ACC112 (cell line): ENCODE results near the gene ZDHHC3.
A peak's percentile ranks its signal among the peaks of the same experiment; 100 is the strongest.

Experiments
- H2AFZ ChIP-seq: fragments of 200-600 bp; sonication (generic); one replicate; pipeline ENCODE4 v1.6.0; 2017; ENCODE audit warnings: antibody characterized with exemption, low read length; ENCODE audit not compliant: unreplicated experiment
- H3K27ac ChIP-seq: fragments of 200-600 bp; sonication (generic); 2 replicates; pipeline ENCODE4 v1.5.1; 2014; ENCODE audit warnings: low read depth, mild to moderate bottlenecking, antibody characterized with exemption, low read length, moderate library complexity
- H3K27me3 ChIP-seq: fragments of 200-600 bp; sonication (generic); 2 replicates; pipeline ENCODE4 v1.6.1; 2014; ENCODE audit warnings: mild to moderate bottlenecking, antibody characterized with exemption, low read length, moderate library complexity, mixed read lengths; ENCODE audit not compliant: insufficient read depth
- H3K36me3 ChIP-seq: fragments of 200-600 bp; sonication (generic); 2 replicates; pipeline ENCODE4 v1.6.1; 2016; ENCODE audit warnings: mild to moderate bottlenecking, antibody characterized with exemption, low read length, moderate library complexity, mixed read lengths; ENCODE audit not compliant: insufficient read depth
- H3K4me1 ChIP-seq: fragments of 200-600 bp; sonication (generic); one replicate; pipeline ENCODE4 v1.6.1; 2016; ENCODE audit warnings: low read length, mixed read lengths; ENCODE audit not compliant: insufficient read depth, unreplicated experiment, control insufficient read depth
- H3K4me3 ChIP-seq: fragments of 200-600 bp; sonication (generic); 2 replicates; pipeline ENCODE4 v1.5.1; 2014; ENCODE audit warnings: mild to moderate bottlenecking, low read depth, low read length
- H3K79me2 ChIP-seq: fragments of 200-600 bp; sonication (generic); one replicate; pipeline ENCODE4 v1.6.0; 2016; ENCODE audit warnings: low read length; ENCODE audit not compliant: control insufficient read depth, unreplicated experiment, insufficient read depth

Gene ZDHHC3

DNA sequence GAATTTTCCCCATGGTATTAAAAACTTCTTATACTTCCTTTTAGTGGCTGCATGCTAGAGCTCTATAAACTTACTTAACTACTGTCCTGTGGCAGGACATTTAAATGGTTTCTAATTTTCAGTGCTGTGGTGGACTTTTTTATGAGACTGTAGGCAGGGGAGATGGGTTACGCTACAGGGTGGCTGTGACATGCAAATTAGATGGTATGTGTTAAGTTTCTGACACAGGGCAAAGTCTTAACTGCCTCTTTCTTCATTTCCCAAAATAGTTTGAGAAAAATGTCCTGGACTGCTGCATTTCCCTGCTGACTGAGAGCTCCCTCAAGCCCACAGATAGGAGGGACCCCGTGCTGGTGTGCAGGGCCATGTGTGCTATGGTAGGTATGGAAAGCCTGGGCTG, 79.5 kb downstream of the ZDHHC3 start:
- Histone ChIP-seq H3K36me3 (no peaks in the 10 kb centered on the region), H3K4me3 (no peak overlapping the region), H3K27ac (no peak overlapping the region), H2AFZ (no peak overlapping the region), H3K79me2 (no peaks in the 10 kb centered on the region), H3K4me1 (peaks cover 20% of the 10 kb centered on the region), H3K27me3 (no peaks in the 10 kb centered on the region)

DNA sequence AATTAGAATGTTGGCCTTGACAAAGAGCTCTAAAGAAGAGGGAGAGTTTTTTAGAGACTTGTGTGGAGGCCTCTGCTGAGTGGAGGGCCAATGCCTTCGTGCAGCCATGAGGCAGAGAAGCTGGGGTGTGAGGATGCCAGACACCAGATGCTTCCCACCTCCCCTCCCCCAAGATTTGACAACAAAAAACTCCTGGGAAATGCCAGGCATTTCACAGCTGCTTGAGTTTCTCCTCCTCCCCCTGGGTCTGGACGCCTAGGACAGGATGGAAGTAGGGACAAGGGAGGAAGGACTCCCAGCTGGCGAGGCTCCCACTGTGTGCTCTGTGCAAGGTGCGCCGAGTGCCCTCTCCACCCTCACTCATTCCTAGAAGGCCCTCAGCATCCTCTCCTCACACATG, 81.5 kb downstream of the ZDHHC3 start:
- no peaks in the 10 kb centered on the region for H3K36me3 ChIP-seq
- peaks cover 20% of the 10 kb centered on the region for H3K4me1 ChIP-seq
- no peaks in the 10 kb centered on the region for H3K27me3 ChIP-seq
- H3K79me2 ChIP-seq, result no peaks in the 10 kb centered on the region
- H3K27ac ChIP-seq, result no peak overlapping the region
- H2AFZ ChIP-seq, result peak overlapping the region; percentile 50
- H3K4me3 ChIP-seq, result no peak overlapping the region; the same call in 1 of the 2 replicates

GRCh38 chr3:44893097-44893496, 82.9 kb downstream of the ZDHHC3 start:
- H2AFZ ChIP-seq, result no peak overlapping the region
- H3K27ac ChIP-seq, result peak overlapping the region; percentile 84
- H3K79me2 ChIP-seq, result no peaks in the 10 kb centered on the region
- no peaks in the 10 kb centered on the region for H3K36me3 ChIP-seq
- H3K27me3 ChIP-seq, result no peaks in the 10 kb centered on the region
- peaks cover 20% of the 10 kb centered on the region for H3K4me1 ChIP-seq
- peak overlapping the region; percentile 43 for H3K4me3 ChIP-seq

DNA sequence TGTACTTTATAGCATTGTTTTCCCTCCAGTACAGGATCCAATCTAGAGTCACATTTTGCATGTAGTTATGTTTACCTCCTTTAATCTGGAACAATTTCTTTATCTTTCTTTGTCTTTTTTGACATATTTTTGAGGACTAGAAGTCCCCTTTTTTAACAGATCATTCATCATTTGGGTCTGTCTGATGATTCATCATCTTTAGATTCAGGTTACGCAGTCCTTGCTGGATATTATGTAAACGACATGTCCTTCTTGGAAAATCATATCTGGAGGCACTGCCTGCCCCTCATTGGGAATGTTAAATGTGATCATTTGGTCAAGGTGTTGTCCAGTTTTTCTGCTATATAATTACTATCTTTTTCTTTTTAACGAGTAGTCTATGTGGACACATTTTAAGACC, 83.3 kb downstream of the ZDHHC3 start:
- H3K4me3 ChIP-seq, result peak overlapping the region; percentile 43
- no peak overlapping the region for H2AFZ ChIP-seq
- peaks cover 20% of the 10 kb centered on the region for H3K4me1 ChIP-seq
- H3K27me3 ChIP-seq, result no peaks in the 10 kb centered on the region
- no peaks in the 10 kb centered on the region for H3K36me3 ChIP-seq
- H3K79me2 ChIP-seq, result no peaks in the 10 kb centered on the region
- peak overlapping the region; percentile 84 for H3K27ac ChIP-seq

DNA sequence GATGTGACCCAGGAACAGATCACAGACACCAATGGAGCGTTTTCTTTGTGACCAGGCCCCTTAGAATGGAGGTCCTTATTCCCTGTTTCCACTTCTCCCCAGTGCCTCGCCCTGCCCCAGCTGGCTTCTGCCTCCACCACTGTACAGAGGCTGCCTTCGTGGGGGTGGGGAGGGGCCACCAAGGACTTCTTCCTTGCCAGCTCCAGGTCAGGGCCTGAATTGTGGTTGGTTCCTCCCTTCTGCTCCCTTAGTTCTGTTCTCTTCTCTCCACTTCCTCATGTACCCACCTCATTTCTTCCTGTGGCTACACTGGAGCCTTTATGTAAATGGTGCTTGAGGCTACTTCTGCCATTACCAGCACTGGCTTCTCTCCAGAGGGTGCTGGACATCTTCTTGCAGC, 85.1 kb downstream of the ZDHHC3 start:
- Histone ChIP-seq H2AFZ (no peak overlapping the region), H3K27me3 (no peaks in the 10 kb centered on the region), H3K4me1 (peaks cover 34% of the 10 kb centered on the region), H3K4me3 (no peak overlapping the region), H3K79me2 (no peaks in the 10 kb centered on the region), H3K27ac (no peak overlapping the region), H3K36me3 (no peaks in the 10 kb centered on the region)

DNA sequence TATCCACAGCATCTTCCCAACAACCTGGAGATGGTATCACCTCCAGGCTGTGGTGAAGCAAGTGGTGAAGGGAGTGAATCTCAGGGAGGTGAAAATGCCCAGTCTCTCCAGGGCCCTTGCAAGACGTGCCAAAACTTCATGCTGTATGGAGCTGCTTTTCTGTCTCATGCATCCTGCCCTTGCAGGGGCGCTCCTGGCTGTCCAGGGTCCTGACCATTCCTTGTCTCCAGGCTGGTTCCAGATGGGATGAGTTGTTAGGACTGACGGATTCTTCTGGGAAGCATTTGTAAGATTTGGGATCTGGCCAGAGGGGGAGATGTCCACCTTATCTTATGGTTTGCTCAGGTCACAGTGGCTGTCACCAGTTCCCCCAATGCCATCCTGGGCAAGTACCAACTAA, 85.7 kb downstream of the ZDHHC3 start:
- Histone ChIP-seq H3K27ac (no peak overlapping the region), H2AFZ (no peak overlapping the region), H3K36me3 (no peaks in the 10 kb centered on the region), H3K27me3 (no peaks in the 10 kb centered on the region), H3K4me1 (peaks cover 38% of the 10 kb centered on the region), H3K4me3 (no peak overlapping the region), H3K79me2 (no peaks in the 10 kb centered on the region)

DNA sequence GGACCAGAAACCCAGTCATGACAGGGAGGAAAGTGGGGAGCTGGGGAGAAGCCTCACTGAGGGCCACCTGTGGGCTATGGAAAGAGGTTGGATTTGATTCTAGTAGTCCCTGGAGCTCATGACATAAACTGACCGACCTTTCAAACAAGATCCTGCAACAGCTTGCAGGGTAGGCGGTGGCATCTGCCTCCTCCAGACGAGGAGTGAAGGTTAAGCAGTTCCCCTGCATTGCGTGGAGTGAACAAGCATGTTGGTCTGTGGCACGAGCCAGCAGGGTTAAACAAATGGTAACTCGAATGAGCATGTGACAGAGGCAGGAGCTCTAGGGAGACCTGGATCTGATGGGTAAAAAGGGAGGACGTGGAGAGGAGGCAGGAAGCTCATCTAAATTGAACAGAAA, 88.9 kb downstream of the ZDHHC3 start:
- H3K36me3 ChIP-seq, result no peaks in the 10 kb centered on the region
- no peaks in the 10 kb centered on the region for H3K27me3 ChIP-seq
- H2AFZ ChIP-seq, result no peak overlapping the region
- H3K4me1 ChIP-seq, result peaks cover 42% of the 10 kb centered on the region
- H3K4me3 ChIP-seq, result no peak overlapping the region
- H3K27ac ChIP-seq, result peak overlapping the region; percentile 63
- H3K79me2 ChIP-seq, result no peaks in the 10 kb centered on the region

DNA sequence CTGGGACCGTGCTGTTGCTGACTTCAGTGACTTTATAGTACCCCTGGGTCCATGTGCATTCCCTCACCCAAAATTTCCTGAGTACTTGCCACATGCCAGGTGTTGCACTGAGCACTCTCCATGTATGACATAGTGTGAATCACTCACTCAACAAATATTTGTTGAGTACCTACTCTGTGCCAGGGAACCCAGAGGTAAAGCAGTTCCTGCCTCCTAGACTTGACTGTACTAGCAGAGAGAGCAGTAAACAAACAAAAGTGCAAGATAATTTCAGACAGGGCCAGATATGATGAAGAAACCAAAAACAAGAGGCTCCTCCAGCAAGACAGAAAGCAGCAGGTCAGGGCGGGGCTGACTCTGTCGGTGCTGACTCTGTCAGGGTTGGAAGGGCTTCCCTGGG, 89.4 kb downstream of the ZDHHC3 start:
- H3K4me1 ChIP-seq, result peaks cover 42% of the 10 kb centered on the region

DNA sequence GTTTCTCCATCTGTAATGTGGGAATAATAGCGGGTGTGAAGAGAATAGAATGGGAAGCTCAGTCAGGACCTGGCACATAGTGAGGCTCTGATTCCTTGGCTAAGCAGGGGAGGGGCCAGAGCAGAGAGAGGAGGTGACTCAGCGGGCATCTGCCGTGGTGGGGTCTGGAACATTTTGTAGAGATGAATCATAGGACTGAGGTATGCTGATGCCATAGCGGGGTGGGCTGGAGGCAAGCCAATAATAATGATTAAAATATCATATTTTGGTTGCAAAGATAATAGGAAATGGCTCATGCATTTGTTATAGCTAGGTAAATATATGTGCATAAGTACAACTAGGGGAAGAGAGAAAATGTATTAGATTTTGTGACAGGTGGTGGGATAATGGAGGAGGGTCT, 90.4 kb downstream of the ZDHHC3 start:
- Histone ChIP-seq H3K27ac (peak overlapping the region; percentile 96), H3K36me3 (no peaks in the 10 kb centered on the region), H2AFZ (no peak overlapping the region), H3K27me3 (no peaks in the 10 kb centered on the region), H3K4me1 (peaks cover 43% of the 10 kb centered on the region), H3K4me3 (peak overlapping the region; percentile 38; the same call in 1 of the 2 replicates), H3K79me2 (no peaks in the 10 kb centered on the region)

More for the DNA sequence above, 89.4 kb downstream of the ZDHHC3 start:
- H3K4me3 ChIP-seq, result no peak overlapping the region
- no peaks in the 10 kb centered on the region for H3K79me2 ChIP-seq
- H2AFZ ChIP-seq, result no peak overlapping the region
- H3K36me3 ChIP-seq, result no peaks in the 10 kb centered on the region
- H3K27me3 ChIP-seq, result no peaks in the 10 kb centered on the region
- peak overlapping the region; percentile 63 for H3K27ac ChIP-seq

- Histone ChIP-seq H3K4me1 (peaks cover 50% of the 10 kb centered on the region), H2AFZ (peak overlapping the region; percentile 58), H3K27ac (peak overlapping the region; percentile 96), H3K4me3 (0 out of 2 replicates have a peak overlapping the region, but pooled peaks have one; percentile 16), H3K27me3 (no peaks in the 10 kb centered on the region), H3K79me2 (no peaks in the 10 kb centered on the region), H3K36me3 (no peaks in the 10 kb centered on the region)
Measured at GRCh38 chr3:44883999-44884431, 92.0 kb downstream of the ZDHHC3 start.

DNA sequence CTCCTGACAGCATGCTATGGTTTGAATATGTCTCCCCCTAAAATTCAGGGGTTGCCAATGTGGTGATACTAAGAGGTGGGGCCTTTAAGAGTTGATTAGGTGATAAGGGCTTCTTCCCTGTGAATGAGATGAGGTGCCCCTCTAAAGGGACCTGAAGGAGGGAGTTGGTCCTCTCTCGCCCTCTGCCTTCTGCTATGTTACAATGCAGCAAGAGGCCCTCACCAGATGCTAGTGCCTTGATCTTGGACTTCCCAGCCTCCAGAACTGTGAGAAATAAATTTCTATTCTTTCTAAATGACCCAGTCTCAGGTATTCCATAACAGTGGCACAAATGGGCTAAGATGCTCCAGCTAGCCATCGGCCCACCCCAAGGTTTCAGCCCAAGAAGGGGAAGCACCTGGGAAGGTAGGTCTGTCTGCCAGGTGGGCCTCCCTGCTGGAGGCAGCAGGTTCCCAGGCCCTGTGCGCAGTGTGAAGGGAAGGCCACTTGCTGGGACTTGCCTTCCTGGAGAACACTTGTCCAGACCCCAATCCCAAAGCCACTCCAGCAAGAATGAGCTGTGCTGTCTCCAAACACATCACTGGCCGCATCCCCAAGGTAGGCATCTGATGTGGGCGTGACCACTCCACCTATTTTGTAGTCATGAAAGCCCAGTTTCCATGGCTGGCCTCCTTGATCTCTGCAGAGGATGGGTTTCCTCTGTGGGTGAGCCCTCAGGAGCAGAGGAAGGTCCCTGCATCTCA, 92.6 kb downstream of the ZDHHC3 start:
- Histone ChIP-seq H2AFZ (peak overlapping the region; percentile 58), H3K4me1 (peaks cover 50% of the 10 kb centered on the region), H3K27ac (peak overlapping the region; percentile 96), H3K27me3 (no peaks in the 10 kb centered on the region), H3K4me3 (peak overlapping the region; percentile 16; the same call in 1 of the 2 replicates), H3K36me3 (no peaks in the 10 kb centered on the region), H3K79me2 (no peaks in the 10 kb centered on the region)
